Neuron (in vitro differentiated cells): ENCODE data around the gene OPN3.

Source experiments
- H2AFZ ChIP-seq: one replicate; pipeline ENCODE4 v1.6.1; 2013; ENCODE audit warnings: low read depth, mild to moderate bottlenecking, inconsistent platforms, low read length, moderate library complexity
- H3K27me3 ChIP-seq: one replicate; pipeline ENCODE4 v1.6.1; 2013; ENCODE audit warnings: low read length; ENCODE audit not compliant: insufficient read depth
- H3K36me3 ChIP-seq: one replicate; pipeline ENCODE4 v1.6.1; 2013; ENCODE audit warnings: low read length; ENCODE audit not compliant: insufficient read depth
- H3K4me1 ChIP-seq: one replicate; pipeline ENCODE4 v1.6.1; 2013; ENCODE audit warnings: low read length; ENCODE audit not compliant: insufficient read depth
- H3K4me3 ChIP-seq: 2 replicates; pipeline ENCODE4 v1.5.1; 2013; ENCODE audit warnings: mild to moderate bottlenecking, low read length, moderate library complexity
- H3K9me3 ChIP-seq: one replicate; pipeline ENCODE4 v1.6.1; 2013; ENCODE audit warnings: low read length

OPN3 gene

DNA sequence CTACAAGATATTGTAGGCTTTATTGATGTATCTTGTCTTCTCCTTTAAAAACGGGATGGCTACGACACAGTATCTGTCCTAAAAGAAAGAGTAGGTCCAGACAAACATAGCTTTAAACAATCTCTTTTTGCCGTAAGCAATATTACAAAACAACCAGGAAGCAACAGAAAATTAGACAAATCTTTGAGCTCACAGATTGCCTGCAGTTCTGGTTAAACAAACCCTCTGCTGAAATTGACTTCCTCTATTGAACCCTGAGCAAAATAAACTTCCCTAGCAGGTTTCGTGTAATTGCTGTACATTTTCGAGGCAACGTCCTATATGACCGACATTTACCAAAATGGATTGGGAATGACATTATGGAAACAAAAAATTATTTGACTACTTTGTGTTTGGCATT is 50.6 kb downstream of the OPN3 start:
- H3K4me3 ChIP-seq = no peak overlapping the region
- H2AFZ ChIP-seq = no peak overlapping the region
- no peaks in the 10 kb centered on the region for H3K27me3 ChIP-seq
- peaks cover 4% of the 10 kb centered on the region for H3K4me1 ChIP-seq
- H3K36me3 ChIP-seq = peaks cover 3% of the 10 kb centered on the region
- H3K9me3 ChIP-seq = no peaks in the 10 kb centered on the region

DNA sequence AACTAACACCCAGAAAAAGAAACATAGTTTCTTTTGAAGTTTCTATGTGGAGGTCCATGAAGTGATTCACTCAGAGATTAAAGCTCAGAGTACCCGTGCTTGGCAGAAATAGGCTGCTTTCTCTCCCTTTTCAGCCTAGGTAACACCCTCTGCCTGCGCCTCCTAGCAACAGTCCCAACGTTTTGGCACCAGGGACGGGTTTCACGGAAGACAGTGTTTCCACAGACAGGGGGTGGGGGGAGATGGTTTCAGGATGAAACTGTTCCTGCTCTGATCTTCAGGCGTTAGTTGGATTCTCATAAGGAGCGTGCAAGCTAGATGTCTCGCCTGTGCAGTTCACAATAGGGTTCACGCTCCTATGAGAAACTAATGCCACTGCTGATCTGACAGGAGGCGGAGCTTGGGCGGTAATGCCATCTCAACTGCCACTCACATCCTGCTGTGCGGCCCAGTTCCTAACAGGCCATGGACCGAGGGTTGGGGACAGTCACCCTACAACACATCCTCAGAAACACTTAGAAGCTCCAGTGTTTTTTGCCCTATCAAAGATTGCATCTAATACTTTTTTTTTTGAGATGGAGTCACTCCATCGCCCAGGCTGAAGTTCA is 53.2 kb downstream of the OPN3 start:
- no peak overlapping the region for H2AFZ ChIP-seq
- no peaks in the 10 kb centered on the region for H3K27me3 ChIP-seq
- H3K4me3 ChIP-seq = no peak overlapping the region
- H3K4me1 ChIP-seq = peaks cover 4% of the 10 kb centered on the region
- H3K9me3 ChIP-seq = no peaks in the 10 kb centered on the region
- H3K36me3 ChIP-seq = no peaks in the 10 kb centered on the region

DNA sequence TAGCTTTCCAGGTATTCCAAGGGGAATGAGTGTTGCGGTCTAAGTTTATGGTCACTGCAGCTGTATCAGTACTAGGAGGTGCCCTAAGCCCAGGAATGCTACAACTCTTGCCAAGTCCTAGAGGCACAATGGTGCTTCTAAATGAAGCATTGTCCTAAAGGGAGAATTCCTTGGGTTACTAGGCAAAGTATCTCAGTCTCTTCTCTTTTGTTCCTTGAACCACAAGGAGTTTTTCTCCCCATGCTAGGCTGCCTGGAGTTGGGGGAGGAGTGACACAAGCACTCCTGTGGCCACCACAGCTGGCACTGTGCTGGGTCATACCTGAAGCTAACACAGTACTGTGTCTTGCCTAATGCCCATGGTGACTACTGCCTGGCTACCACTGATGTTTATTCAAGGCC is 57.2 kb downstream of the OPN3 start:
- Histone ChIP-seq H3K4me3 (no peak overlapping the region), H3K4me1 (no peaks in the 10 kb centered on the region), H3K27me3 (no peaks in the 10 kb centered on the region), H2AFZ (no peak overlapping the region), H3K9me3 (no peaks in the 10 kb centered on the region), H3K36me3 (no peaks in the 10 kb centered on the region)

DNA sequence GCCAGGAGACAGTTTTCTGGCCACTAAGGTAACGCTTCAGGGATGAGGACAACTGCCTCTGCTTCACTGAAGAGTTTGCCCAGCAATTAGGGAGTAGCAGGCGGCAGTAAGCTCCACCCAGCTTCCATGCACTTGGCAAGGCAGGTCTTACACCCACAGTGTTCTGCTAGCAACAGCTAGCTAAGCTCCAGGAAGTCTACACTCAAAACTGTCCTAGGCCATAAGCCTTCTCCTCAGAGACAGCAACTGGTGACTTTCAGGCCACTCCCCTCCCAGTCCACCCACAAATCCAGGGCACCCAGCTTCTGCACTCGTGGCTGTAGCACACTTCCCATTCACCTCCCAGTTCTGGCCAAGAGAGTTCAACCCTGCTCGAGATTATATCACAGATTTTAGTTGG is 60.7 kb downstream of the OPN3 start:
- Histone ChIP-seq H3K4me3 (no peak overlapping the region), H3K27me3 (no peaks in the 10 kb centered on the region), H3K36me3 (no peaks in the 10 kb centered on the region), H3K9me3 (no peaks in the 10 kb centered on the region), H3K4me1 (no peaks in the 10 kb centered on the region), H2AFZ (no peak overlapping the region)

DNA sequence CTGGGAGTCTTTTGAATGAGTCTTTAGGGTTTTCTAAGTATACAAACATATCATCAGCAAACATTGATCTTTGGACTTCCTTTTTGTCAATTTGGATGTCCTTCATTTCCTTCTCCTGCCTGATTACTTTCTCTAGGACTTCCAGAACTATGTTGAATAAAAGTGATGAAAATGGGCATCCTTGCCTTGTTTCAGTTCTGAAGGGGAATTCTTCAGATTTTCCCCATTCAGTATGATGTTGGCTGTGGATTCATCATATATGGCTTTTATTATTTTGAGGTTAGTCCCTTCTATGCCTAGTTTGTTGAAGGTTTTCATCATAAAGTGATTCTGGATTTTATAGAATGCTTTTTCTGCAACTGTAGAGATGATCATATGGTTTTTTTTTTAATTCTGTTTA is 66.0 kb downstream of the OPN3 start:
- H3K36me3 ChIP-seq = no peaks in the 10 kb centered on the region
- H3K4me1 ChIP-seq = no peaks in the 10 kb centered on the region
- H3K27me3 ChIP-seq = no peaks in the 10 kb centered on the region
- H3K4me3 ChIP-seq = no peak overlapping the region
- H2AFZ ChIP-seq = no peak overlapping the region
- no peaks in the 10 kb centered on the region for H3K9me3 ChIP-seq

DNA sequence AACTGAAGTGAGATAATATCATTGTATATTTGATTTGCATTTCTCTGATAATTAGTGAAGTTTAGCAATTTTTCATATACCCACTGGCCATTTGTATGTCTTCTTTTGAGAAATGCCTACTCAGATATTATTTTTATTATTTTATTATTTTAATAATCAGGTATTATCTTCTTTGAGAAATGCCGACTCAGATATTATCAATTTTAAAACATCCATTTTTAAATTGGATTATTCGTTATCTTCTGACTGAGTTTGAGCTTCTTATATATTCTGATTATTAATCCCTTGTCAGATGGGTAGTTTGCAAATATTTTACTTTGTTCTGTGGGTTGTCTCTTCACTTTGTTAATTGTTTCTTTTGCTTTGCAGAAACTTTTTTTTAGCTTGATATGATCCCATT is 70.3 kb downstream of the OPN3 start:
- no peak overlapping the region for H3K4me3 ChIP-seq
- no peaks in the 10 kb centered on the region for H3K9me3 ChIP-seq
- H3K36me3 ChIP-seq = no peaks in the 10 kb centered on the region
- no peaks in the 10 kb centered on the region for H3K4me1 ChIP-seq
- no peaks in the 10 kb centered on the region for H3K27me3 ChIP-seq
- H2AFZ ChIP-seq = no peak overlapping the region

DNA sequence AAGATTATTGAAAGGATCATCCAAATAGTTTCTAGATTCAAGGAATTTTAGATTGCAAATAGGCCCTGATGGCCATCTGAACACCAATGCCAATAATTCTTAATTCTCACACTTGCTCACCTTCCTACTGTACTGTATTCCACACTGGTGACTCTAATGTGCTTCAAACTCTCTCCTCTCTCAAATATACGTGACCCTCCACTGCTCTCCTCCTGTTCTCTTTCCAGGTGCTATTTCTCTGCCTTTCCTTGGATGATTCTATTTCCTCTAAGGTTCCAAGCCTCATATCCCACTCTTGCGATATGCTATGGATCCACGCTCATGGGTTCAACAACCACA is 79.4 kb downstream of the OPN3 start:
- no peaks in the 10 kb centered on the region for H3K4me1 ChIP-seq
- no peak overlapping the region for H3K4me3 ChIP-seq
- no peaks in the 10 kb centered on the region for H3K36me3 ChIP-seq
- H3K9me3 ChIP-seq = no peaks in the 10 kb centered on the region
- no peaks in the 10 kb centered on the region for H3K27me3 ChIP-seq
- no peak overlapping the region for H2AFZ ChIP-seq

DNA sequence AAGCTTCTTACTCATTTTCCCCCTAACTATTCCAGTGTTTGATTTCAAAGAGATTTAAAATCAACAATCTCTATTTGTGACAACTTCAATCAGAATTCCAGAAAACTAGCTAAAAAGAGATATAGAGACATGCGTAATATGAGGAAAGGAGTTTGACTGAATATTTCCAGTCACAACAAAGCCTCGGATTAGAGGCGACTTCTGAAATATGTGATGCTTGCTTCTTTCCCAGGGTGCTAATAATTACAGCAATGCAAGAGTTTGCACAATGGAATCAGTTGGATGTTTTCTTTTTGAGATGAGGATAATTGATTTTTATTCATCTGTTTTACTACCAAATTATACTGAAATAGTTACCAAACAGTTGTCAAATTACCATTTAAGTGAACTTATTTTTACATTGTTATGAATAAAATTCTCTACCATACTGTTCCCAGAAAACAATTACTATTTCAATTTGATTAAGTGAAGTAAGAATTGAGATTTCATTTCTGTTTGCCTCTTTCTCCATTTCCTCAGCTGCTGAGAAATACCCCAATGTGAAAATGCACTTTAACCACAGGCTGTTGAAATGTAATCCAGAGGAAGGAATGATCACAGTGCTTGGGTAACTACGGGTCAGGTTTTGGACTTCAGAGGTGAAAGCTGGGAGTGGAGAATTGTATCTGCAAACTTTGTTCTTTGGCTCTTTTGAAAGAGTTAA is 79.9 kb downstream of the OPN3 start:
- H2AFZ ChIP-seq = no peak overlapping the region
- no peak overlapping the region for H3K4me3 ChIP-seq
- no peaks in the 10 kb centered on the region for H3K36me3 ChIP-seq
- no peaks in the 10 kb centered on the region for H3K4me1 ChIP-seq
- no peaks in the 10 kb centered on the region for H3K9me3 ChIP-seq
- H3K27me3 ChIP-seq = no peaks in the 10 kb centered on the region

DNA sequence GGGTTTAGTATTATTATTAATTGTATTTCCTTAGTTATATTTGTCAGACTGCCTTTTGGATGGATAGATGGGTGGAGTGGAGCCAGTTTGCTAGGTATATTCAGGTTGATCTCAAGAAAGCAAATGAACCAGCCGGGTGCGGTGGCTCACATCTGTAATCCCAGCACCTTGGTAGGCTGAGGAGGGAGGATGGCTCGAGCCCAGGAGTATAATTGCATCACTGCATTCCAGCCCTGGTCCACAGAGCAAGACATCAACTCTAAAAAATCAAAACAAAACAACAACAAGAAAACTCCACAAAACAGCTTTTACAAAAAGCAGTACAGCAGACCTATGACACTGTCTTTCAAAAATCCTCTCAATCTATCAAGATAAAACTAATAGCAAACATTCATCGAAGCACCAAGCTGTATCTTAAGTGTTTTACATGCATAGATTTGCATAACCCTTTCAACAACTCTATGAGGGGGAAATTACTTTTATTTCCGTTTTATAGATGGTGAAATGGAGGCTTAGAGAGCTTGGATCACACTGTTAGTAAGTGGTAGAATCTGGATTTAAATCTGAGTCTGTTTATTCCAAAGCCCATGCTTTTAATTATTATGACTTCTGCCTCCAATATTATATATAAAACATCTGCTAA is 82.5 kb downstream of the OPN3 start:
- Histone ChIP-seq H3K9me3 (no peaks in the 10 kb centered on the region), H3K36me3 (no peaks in the 10 kb centered on the region), H3K27me3 (no peaks in the 10 kb centered on the region), H2AFZ (no peak overlapping the region), H3K4me1 (no peaks in the 10 kb centered on the region), H3K4me3 (no peak overlapping the region)

DNA sequence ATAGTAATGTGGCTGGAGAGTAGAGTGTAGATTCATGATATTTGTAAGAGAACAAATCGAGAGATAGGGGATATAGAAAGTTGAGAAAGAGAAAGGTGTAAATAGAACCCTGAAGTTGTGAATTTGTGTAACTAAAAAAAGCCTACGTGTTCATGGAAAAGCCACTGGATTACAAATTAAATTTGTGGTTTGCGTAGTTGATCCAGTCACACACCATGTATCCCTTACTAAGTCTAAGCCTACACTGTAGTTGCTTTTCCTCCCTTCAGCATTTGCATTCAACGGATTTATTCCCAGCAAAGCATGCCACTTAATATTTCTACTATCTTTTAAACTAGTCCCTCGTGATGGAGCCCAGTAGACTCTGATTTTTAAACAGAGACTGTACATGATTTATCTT is 83.1 kb downstream of the OPN3 start:
- H3K27me3 ChIP-seq = no peaks in the 10 kb centered on the region
- H3K4me3 ChIP-seq = no peak overlapping the region
- no peaks in the 10 kb centered on the region for H3K9me3 ChIP-seq
- H2AFZ ChIP-seq = no peak overlapping the region
- H3K4me1 ChIP-seq = no peaks in the 10 kb centered on the region
- H3K36me3 ChIP-seq = no peaks in the 10 kb centered on the region

DNA sequence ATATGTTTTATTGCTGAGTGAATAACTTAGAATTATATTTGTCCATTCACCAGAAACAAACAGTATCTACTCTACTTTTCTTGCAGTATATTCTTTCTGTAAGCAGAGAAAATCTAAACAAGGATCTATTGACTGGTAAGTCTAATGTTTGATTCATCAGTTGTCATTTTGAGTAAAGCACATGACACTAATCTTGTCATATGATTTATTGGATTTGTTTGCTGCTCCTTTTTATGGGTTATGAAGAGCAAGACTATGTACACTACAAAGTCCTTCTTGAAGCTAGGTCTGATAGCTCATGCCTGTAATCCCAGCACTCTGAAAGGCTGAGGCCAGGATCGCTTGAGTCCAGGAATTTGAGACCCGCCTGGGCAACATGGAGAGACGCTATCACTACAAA is 84.6 kb downstream of the OPN3 start:
- H2AFZ ChIP-seq = no peak overlapping the region
- no peaks in the 10 kb centered on the region for H3K36me3 ChIP-seq
- H3K27me3 ChIP-seq = no peaks in the 10 kb centered on the region
- no peak overlapping the region for H3K4me3 ChIP-seq
- H3K4me1 ChIP-seq = no peaks in the 10 kb centered on the region
- no peaks in the 10 kb centered on the region for H3K9me3 ChIP-seq

DNA sequence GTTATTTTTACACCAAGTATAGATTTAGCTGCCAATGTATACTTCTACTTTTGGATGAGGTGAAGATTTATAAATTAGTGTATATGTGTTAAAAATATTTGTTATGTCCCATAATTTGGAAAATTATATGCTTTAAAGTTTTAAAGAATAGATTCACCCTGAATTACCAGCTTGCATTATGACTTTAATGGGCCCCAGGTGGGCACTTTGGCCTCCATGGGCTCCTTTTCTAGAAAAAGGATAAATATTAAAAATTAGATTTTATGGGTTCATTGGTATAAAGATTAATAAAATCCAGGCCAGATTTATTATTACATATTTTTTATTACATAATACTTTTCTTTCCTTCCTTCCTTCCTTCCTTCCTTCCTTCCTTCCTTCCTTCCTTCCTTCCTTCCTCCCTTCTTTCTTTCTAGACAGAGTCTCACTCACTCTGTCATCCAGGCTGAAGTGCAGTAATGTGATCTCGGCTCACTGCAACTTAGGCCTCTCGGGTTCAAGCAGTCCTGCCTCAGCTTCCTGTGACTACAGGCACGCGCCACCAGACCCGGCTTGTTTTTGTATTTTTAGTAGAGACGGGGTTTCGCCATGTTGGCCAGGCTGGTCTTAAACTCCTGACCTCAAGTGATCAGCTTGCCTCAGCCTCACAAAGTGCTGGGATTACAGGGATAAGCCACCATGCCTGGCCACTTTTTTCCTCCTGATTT is 86.1 kb downstream of the OPN3 start:
- Histone ChIP-seq H3K9me3 (no peaks in the 10 kb centered on the region), H3K36me3 (no peaks in the 10 kb centered on the region), H2AFZ (no peak overlapping the region), H3K27me3 (no peaks in the 10 kb centered on the region), H3K4me1 (no peaks in the 10 kb centered on the region), H3K4me3 (no peak overlapping the region)
